Subcutaneous adipose tissue (tissue), 4 donors: ENCODE data around the gene BPIFB2. TPM values are rescaled to one million over a fixed set of nuclear protein-coding genes. Genes with fewer than 3 reads are reported as not detected.

Experiments used
- total RNA-seq, 4 donors: library from RNA; depleted of rRNA; stranded (reverse); fragments of >200 nt; gene quantifications; one replicate each; pipeline ENCODE4 v1.1.0, GENCODE V29; 2016
- TF ChIP-seq, protein P1 (sequence below): fragments of 450-650 bp; IDR thresholded peaks from one replicate; pipeline ENCODE4 v1.5.1; 2016; ENCODE audit warnings: low read depth, mild to moderate bottlenecking, control low read depth, antibody characterized with exemption, moderate library complexity

BPIFB2 gene
- total RNA-seq, 4 donors from 2014 or later: not detected

DNA sequence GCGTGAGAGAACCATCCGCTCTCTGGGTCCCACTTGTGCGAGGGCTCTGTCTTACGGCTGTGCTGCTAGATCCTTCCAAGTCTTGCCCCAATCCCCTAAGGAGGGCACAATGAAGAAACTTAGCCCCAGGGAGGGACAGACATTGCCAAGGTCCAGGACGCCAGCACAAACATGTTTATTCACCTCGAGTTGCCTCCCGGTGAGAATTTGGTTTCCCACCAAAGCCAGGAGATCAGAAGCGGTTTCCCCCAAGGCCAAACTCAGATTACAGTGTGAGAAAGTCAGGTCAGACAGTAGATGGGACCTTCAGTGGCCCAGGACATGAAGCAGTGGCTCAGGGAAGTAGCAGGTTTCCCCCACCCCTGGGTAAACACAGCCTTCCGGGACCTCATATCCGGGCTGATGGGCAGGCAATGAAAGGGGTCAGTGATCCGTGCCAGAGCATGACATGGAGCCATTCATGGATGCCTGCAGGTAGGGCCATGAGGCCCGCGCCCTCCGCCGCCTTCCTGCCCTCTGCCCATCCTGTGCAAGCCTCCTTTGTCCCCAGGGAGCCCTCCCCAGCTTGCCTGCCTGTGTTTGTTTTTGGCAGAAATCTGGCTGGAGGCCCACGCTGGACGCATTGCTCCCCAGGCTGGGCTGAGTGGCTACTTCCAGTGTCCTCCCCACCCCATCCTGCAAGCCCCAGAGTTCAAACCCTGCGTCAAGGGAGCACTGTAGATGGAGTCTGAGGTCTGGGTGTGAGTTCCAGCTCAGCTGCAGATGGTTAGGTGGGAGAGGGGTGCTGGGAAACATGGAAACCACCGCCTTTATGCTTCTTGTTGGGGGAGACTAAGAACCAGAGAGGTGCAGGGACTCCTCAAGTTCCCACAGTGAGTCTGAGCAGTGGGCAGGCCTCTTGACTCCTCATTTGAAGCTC, 2.0 kb downstream of the BPIFB2 start:
- TF ChIP-seq, protein P1, sequence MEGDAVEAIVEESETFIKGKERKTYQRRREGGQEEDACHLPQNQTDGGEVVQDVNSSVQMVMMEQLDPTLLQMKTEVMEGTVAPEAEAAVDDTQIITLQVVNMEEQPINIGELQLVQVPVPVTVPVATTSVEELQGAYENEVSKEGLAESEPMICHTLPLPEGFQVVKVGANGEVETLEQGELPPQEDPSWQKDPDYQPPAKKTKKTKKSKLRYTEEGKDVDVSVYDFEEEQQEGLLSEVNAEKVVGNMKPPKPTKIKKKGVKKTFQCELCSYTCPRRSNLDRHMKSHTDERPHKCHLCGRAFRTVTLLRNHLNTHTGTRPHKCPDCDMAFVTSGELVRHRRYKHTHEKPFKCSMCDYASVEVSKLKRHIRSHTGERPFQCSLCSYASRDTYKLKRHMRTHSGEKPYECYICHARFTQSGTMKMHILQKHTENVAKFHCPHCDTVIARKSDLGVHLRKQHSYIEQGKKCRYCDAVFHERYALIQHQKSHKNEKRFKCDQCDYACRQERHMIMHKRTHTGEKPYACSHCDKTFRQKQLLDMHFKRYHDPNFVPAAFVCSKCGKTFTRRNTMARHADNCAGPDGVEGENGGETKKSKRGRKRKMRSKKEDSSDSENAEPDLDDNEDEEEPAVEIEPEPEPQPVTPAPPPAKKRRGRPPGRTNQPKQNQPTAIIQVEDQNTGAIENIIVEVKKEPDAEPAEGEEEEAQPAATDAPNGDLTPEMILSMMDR: no peak

DNA sequence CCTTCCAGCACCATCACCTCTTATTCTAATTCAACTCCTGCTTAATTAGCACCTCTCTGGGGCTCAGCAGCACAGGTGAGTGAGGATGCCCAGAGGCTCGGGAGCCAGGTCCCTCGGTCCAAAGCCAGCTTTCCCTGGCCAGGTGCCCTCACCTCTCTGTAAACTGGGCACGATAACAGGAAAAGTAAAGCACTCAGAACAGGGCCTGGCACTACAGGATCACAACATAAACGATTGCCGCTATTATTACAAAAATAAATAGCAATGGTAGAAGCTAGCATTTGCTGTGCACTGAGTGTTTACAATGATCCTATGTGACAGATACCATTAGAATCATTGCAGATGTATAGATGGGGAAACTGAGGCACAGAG, 2.6 kb downstream of the BPIFB2 start:
- TF ChIP-seq, protein P1: no peak

DNA sequence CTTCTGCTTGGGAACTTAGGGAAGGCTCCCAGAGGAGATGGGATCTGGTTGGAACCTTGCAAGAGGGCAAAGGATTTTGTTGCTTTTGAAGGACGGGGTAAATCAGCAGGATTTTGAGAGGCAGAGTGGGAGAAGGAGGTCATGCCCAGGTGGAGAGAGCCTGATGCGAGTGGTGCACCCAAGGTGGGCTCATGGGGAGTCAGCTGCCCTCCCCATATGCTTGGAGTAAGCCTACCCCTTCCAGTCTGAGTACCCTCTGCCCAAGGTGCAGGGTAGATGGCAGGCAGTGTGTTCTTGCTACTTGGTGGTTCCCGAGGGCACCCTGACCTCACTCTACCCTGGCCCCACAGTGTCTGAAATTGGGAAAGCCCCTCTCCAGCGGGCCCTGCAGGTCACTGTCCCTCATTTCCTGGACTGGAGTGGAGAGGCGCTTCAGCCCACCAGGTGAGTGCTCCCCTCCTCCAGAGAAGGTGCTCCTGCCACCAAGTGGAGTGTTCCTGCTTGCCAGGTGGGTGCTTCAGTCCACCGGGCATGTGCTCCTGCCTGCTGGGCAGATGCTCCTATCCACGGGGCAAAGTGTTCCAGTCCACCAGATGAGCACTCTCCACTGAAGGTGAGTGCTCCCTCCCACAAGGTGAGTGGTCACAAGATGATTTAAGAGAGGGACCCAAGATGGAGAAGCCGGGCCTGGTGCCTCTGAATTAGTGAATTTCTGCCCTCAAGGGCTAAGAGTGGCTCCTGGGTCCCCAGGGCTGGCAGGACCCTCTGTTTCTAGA, 3.4 kb downstream of the BPIFB2 start:
- TF ChIP-seq, protein P1: no peak

DNA sequence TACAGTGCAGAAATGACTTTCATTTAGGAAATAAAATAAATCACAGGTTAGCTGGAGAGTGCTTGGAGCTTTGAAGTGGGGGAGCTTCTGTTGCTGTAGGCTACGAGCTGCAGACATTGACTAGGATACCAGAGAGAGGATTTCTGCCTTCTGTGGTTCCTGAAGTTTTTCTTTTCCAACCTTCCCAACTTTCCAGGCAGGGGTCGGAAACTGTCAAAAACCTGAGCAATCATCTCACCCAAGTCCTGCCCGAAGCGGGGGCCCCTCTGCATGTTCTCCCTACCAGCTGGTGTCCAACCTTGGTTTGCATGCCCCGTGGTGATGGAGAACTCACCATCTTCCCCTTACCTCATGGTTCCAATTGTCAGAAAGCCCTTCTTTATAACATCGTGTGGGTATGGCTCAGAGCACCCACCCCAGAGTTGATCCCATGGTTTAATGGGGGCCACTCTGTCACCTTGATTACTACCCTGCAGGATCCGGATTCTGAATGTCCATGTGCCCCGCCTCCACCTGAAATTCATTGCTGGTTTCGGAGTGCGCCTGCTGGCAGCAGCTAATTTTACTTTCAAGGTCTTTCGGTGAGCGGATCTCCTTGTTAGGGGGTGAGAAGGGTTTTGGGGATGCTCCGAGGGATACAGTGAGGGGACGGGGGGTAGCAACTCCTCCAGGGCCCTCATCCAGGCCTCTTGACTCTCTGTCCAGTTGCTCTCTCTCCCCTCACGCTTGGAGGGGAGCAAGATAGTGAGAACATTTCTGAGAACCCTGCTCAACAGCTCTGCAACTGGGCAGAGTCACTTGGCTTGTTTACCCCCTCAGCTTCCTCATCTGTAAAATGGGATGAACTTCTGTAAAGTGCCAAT, 5.1 kb downstream of the BPIFB2 start:
- TF ChIP-seq, protein P1: no peak

DNA sequence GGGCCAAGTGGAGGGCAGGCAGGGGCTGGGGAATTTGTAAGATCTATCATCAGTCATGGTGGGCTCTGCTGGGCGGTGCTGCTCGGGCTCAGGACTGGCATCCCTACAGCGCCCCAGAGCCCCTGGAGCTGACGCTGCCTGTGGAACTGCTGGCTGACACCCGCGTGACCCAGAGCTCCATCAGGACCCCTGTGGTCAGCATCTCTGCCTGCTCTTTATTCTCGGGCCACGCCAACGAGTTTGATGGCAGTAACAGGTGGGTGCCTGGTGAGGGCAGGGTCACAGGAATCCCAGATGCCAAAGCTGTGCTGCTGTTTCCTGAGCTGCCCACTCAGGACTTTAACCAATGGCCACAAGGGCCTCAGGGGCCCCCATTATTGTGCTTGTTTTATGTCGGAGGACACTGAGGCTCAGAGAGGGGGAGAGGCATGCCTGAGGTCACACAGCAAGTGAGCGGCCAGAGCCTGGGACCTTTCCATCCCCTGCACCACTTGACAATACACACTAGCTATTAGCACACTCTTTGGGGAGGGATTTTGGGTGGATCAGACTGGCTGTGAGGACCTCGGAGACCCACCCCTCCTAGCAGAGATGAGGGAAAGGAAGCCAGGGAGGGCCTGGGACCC, 6.3 kb downstream of the BPIFB2 start:
- TF ChIP-seq, protein P1: no peak

DNA sequence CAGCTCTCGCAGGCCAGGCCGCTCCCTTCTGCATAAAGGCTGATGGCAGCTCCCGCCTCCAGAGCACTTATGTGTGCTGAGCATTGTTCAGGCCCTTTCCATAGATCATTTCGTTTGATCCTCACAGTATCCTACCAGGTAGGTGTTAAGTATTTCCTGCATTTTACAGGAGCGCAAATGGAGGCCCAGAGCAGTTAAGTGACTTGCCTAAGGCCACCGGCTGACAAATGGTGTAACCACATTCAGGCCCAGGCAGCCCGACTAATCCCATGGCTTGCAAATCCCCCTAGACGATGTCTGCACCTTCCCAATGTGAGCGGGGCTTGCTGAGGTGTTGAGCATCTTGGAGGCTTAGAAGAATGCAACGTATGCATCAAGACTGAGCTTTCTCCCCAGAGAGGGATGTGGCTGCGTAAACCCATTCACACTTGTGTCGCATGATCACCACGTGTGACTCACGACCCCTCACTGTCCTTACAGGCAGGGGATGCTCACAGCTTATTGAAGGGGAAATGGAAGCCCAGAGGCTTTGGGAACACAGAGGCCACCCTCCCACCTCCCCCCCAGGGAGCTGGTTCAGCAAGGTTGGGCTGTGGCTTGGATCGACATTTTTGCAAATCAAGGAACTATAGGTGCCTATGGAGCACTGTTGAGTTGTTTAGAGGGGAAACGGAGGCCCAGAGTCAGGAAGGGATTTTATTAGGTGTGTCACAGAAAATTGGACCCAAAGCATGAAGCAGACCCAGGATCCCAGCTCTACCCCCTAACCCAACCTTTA, 7.0 kb downstream of the BPIFB2 start:
- TF ChIP-seq, protein P1: no peak
